HL-60 (cell line): ENCODE measurements around the gene FDPS.

ENCODE experiments used
- POLR2AphosphoS5 ChIP-seq: IDR thresholded peaks from 2 replicates; pipeline ENCODE4 v1.6.1; 2012; ENCODE audit warnings: low read depth
- TF ChIP-seq, protein P1 (sequence below): IDR thresholded peaks from one replicate; pipeline ENCODE4 v1.5.1; 2011; ENCODE audit warnings: low read length, control low read depth, inconsistent platforms; ENCODE audit not compliant: insufficient read depth
- TF ChIP-seq, protein P2 (sequence below): IDR thresholded peaks from 2 replicates; pipeline ENCODE4 v1.6.1; 2012; ENCODE audit warnings: low read depth; ENCODE audit not compliant: insufficient replicate concordance

DNA sequence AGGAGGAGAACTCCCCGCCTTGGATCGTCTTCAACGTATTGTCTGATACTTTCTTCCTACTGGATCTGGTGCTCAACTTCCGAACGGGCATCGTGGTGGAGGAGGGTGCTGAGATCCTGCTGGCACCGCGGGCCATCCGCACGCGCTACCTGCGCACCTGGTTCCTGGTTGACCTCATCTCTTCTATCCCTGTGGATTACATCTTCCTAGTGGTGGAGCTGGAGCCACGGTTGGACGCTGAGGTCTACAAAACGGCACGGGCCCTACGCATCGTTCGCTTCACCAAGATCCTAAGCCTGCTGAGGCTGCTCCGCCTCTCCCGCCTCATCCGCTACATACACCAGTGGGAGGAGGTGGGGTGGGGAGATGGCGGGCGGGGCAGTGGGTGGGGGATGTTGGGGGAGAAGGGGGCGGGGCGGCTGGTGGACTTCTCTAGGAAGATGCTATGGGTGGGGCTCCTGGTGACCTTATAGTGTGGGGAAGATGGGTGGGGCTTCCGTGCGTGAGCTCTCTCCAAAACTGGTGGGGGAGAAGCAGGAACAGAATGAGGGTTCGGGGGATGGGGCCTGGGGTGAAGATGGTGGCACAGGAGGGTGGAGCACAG, 26.1 kb upstream of the FDPS start:
- TF ChIP-seq, protein P1, sequence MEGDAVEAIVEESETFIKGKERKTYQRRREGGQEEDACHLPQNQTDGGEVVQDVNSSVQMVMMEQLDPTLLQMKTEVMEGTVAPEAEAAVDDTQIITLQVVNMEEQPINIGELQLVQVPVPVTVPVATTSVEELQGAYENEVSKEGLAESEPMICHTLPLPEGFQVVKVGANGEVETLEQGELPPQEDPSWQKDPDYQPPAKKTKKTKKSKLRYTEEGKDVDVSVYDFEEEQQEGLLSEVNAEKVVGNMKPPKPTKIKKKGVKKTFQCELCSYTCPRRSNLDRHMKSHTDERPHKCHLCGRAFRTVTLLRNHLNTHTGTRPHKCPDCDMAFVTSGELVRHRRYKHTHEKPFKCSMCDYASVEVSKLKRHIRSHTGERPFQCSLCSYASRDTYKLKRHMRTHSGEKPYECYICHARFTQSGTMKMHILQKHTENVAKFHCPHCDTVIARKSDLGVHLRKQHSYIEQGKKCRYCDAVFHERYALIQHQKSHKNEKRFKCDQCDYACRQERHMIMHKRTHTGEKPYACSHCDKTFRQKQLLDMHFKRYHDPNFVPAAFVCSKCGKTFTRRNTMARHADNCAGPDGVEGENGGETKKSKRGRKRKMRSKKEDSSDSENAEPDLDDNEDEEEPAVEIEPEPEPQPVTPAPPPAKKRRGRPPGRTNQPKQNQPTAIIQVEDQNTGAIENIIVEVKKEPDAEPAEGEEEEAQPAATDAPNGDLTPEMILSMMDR = no peak
- no peak for TF ChIP-seq POLR2AphosphoS5
- TF ChIP-seq, protein P2, sequence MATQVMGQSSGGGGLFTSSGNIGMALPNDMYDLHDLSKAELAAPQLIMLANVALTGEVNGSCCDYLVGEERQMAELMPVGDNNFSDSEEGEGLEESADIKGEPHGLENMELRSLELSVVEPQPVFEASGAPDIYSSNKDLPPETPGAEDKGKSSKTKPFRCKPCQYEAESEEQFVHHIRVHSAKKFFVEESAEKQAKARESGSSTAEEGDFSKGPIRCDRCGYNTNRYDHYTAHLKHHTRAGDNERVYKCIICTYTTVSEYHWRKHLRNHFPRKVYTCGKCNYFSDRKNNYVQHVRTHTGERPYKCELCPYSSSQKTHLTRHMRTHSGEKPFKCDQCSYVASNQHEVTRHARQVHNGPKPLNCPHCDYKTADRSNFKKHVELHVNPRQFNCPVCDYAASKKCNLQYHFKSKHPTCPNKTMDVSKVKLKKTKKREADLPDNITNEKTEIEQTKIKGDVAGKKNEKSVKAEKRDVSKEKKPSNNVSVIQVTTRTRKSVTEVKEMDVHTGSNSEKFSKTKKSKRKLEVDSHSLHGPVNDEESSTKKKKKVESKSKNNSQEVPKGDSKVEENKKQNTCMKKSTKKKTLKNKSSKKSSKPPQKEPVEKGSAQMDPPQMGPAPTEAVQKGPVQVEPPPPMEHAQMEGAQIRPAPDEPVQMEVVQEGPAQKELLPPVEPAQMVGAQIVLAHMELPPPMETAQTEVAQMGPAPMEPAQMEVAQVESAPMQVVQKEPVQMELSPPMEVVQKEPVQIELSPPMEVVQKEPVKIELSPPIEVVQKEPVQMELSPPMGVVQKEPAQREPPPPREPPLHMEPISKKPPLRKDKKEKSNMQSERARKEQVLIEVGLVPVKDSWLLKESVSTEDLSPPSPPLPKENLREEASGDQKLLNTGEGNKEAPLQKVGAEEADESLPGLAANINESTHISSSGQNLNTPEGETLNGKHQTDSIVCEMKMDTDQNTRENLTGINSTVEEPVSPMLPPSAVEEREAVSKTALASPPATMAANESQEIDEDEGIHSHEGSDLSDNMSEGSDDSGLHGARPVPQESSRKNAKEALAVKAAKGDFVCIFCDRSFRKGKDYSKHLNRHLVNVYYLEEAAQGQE = no peak
